OCI-M2 (cell line): Measurements from ENCODE around the gene PIK3R3.

ENCODE experiments used
- DNase-seq: peaks from one replicate; lab custom pipeline; 2025; ENCODE audit not compliant: unreplicated experiment; lab: John Stamatoyannopoulos, UW

PIK3R3 gene

DNA sequence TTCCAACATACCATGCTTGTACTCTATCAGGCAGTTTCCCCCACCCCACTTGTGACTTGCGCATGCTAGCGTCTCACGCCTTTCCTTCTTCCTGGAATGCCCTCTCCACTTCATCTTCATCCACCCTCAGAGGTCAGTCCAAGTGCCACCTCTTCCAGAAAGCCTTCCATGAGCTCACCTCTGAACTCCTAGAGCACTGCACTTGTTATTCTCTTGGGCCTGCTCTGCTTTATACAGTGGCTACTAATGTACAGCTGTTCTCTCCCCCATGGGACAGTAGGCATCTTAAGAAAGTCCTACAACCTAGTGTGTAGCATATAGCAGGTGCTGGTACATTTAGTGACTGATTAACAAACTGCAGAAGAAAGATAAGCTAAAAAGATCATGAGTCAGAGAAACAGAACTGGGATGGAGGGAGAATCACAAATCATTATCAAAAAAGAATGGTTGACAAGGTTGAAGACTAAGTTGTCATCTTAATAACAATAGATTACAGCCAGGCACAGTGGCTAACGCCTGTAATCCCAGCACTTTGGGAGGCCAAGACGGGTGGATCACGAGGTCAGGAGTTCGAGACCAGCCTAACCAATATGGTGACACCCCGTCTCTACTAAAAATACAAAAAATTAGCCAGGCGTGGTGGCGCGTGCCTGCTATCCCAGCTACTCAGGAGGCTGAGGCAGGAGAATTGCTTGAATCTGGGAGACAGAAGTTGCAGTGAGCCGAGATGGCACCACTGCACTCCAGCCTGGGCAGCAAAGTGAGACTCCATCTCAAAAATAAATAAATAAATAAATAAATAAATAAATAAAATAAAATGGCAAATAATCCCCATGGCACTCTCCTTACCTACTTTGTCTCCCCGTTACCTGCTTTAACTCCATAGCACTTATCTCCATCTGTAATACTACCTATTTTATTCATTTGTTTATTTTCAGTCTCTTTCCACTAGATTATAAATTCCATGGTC is 26.2 kb upstream of the PIK3R3 start:
- no peak for DNase-seq

DNA sequence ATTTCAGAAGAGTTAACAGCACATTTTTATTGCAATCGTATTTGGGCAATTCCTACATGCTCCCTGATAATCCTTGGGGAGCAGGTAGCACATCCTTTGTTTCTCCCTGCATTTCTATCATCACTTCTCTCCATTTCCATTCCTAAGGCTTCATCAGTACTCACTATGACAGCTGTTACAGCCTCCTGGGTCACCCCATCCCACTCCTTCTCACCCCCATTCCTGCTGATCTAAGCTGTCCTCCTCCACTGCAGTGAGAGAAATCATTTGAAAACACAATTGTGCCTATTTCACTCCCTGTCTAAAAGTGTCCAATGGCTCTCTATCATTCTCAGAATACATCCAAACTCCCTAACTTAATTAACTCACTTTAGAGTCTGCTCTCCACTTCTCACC is 25.5 kb upstream of the PIK3R3 start:
- no peak for DNase-seq

DNA sequence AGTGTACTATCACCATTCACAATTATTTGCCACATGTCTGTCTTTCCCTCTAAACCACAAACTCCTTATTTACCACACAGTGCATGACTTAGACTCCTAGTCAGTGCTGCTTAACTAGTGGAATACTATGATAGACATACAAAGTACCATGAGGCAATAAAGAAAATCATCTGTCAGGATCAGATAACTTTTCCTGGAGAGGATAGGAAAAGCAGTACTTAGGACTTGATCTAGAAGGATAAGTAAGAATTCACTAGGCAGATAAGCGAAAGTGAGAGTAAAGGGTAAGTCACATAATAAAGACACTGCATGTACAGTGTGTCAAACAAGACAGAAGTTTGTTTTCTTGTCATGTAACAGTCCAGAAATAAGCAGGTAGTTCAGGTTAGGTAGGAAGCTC is 21.3 kb upstream of the PIK3R3 start:
- DNase-seq: no peak

DNA sequence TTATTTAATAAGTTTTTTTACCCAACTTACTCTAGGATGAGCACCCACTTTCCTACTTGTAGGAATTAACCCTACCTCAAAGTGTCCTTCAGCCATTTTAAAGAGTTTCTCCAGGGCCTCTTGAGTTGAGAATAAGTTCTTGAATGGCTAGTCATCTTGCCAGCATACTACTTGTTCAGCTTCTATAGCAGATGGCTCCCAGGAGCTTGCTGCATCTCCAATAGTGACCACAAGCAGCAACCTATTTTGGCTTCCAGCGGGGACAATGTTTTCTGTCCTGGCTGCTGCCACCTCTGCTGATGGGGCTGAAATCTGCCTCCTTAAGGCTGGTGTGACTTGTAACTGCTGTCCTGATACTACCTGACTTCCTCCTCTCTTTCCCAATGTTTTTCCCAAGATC is 20.8 kb upstream of the PIK3R3 start:
- DNase-seq: no peak

DNA sequence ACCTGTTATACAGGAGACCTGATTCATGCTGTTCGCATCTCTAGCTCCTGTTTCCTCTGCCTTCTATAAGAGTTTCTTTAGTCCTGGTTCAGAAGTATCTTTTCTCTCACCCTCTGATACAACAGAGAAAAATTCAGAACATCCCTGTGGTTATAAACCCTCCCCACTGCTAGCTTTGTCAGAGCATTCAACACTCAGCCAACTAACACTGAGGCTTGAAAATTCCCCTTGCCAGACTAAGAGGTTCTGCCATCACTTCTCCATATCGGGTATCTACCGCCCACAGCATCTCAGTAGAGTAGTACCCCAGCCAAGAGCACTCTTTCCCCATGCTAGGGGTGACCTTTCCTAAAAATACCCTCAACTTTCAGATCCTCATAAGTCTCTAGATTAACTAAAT is 19.6 kb upstream of the PIK3R3 start:
- DNase-seq: no peak

DNA sequence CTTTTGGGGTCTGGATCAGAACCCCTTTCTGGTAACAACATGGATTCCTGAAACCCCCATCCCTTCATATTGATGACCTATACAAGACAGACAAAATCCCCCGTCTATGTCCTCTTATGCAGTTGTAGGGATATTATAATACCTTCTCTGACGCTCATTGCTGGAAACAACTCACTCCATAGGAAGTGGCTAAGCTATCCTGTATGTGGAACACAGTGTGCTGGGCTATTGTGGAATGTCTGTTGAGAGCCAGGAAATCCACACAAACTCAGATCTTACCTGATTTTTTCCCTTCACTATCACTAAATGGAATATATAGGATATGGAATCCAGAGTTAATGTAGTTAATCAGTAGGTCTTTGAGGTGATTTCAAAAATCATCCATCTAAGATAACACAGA is 17.7 kb upstream of the PIK3R3 start:
- DNase-seq: no peak

DNA sequence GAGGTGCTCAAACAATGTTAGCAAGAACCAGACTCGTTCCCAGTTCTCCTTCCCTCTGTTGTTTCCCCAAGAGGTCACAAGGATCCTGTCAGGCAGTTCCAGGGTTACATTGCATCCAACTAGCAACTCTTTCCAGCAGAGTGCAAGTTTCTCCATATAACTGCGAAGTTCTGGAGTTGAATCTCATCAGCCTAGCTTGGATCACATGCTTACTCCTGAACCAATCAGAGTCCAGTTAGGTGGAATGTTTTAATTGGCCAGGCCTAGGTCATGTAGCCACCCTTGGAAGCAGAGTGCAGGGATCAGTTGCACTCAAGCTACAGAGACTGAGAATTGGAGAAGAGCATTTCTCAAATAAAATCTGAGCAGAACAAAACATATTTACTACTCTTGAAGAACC is 15.9 kb upstream of the PIK3R3 start:
- no peak for DNase-seq

DNA sequence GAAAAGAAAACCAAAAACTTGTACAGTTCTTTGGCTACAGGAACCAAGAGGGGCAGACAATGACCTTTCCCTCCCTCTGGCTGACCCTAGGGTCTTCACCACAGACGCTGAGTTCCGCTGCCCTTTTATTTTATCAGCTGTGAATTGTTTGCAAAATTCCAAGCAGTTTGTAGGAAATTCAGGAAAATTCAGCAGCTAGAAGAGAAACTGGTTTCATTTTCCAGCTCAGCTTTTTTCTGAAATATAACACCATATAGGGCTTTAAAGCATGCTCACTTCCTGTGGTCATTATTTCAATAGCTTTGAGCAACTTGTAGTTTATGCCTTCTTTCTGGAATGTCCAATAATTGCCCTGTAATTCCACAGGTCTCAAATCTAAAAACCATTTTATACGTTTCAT is 5.5 kb upstream of the PIK3R3 start:
- DNase-seq: no peak

DNA sequence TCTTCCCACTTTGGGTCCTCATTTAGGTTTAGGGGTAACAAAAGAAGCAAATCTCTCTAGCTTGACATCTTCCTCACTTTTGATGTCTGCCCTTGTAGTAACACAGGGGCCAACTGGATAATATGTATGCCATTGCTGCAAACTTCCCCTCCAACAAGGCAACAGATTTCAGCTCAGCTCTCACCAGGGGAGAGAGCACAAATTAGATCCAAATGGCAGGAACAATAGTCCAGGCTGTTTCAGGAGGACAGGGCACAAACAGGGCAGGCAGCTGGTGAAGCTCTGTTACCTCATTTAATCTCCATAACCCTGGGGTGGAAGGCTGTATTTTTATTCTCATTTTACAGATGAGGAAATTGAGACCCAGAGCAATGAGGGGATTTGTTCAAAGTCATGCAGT is 4.3 kb upstream of the PIK3R3 start:
- no peak for DNase-seq

DNA sequence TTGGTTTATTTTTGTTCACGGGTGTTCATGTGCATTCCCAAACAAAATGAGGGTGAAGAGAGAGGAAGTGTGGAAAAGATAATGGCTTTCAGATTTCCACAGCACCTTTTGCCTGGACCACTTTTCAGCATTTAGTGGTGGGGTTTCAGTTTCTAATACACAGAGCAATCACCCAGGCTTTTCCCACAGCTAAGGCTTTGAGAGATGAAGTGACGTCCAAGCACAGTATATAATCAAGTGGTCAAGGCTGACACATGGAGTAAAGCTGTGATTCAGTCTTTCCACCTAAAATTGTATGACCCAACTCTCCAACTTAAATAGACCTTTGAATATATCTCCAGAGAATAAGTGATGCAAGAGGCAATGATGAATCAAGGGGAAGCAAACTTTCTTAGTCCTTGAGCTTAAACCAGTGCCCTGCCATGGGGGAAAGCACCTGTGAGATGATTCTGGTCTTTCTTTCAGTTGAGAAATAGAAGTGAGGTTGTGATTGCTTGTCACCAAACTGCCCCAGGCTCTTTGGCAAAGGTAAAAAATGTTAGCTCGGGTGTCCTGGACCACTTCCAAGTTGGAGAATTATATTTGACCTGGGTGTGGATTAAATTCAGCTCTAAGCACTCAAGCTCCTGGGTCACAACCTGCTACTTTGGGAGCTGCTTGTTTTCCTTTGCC is 2.4 kb upstream of the PIK3R3 start:
- DNase-seq: no peak

DNA sequence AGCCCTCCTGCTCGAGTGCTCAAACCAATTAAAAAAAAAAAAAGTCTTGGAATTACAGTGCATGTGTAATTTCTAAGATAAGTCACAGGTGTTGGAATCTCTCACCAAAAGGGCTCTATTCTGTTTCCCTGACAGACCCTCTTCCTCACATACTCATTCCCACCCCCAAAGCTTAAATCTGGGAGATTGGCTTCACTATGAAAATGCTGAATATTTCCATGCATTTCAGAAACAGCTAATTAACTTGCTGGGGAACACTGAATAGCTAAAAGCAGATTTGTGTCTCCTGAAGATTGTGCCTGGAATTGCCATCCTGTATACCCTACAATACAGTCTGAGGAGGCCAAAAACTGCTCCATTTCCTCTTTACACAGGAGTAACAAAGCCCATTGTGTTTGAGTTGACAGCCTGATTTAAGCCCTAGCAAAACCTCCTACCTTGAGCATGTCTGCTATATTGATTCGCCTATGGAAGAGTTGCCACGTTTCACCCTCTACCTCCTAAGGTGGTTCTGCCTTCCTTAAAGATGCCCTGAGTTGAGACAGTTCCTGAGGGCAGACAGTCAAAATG is 1.4 kb upstream of the PIK3R3 start:
- no peak for DNase-seq

DNA sequence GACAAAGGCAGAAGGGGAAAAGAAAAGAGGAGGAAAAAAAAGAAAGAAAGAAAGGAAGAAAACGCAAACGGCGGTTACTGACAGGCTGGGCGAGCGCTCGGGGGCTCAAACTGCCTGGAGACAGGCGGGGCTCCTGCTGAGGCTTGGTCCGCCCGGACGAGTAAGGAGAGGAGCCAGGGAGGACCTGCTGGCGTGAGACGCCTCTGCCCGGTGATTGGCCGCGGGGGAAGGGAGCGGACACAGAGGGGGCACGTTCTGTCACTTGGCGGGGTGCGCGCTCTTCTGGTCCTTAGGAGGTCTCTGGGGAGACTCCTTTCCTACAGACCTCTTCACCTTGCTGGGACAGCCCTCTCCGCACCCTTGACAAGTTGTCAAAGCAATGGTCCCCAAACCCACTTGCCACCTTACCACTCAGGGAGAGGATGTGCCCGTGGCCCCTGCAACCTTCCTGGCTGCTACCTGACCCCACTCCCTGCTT is 791 bp upstream of the PIK3R3 start:
- DNase-seq: no peak

DNA sequence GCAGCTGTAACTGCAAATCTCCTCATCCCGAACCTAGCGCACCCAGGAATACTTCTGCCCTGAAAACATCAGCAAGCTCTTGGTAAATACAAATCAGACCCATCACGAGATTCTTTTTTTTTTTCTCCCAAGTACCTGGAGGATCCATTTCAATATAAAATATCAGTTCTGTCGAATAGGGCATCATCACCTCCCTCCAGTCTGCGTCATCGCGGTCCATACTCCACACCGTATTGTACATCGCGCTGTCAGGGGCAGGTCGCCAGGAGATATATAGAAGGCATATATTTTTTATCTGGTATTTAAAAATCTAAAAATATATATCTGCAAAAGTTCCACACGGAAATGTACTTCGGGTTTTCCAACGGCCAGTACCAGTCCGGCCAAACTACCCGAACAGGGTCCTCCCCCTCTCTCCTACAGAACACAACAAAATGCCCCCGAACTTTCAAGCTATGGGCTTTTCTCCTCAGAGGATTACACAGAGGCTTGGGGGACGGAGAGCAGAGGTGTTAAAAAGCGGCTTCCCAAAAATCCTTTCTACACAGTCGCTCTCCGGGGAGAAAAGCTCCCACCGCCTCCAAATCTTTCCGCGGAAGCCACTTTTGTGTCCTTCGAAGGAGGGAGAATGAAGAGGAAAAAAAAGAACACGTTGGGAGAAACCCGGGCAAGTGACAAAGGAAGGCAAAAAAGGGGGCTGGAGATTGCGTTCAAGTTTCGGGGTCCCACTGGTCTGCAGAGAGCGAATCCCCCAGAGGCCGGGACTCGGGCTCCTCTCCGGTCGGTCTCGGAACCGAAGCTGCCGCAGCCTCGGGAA is 509 bp downstream of the PIK3R3 start:
- no peak for DNase-seq

DNA sequence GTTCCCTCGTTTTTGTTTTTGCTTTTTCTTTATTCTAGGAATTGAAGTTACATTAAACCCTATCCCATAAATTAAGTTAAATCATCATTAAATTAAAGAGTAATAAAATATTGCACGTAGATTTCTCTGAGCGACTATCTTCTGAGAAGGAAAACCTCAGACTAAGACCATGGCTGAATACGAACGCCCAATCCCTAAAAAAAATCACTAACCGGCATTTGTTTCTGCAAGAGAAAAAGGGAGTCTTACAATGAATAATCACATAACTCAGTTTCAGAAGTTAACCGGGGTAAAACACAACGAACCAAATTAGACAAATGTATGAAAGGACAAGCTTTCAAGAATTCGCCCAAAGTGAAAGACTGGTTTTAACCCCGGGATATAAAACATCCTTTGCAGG is 1.3 kb downstream of the PIK3R3 start:
- no peak for DNase-seq

DNA sequence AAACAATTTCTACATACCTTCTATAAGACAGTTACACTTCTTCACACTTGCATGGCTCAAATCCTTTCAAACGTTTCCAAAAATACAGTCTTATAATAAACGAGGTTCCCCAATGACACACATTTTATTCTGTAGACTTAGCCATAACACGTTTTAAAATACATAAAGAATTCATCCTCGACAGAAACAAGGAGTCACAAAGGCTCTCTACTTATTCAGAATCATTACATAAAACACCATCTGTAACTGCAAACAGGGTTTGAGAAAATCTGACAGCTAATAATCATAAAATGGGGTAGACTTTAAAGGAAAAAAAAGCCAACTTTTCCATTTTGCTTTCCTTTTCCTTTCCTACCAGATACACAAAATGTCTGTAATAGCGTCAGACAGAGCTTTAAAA is 1.8 kb downstream of the PIK3R3 start:
- DNase-seq: no peak

DNA sequence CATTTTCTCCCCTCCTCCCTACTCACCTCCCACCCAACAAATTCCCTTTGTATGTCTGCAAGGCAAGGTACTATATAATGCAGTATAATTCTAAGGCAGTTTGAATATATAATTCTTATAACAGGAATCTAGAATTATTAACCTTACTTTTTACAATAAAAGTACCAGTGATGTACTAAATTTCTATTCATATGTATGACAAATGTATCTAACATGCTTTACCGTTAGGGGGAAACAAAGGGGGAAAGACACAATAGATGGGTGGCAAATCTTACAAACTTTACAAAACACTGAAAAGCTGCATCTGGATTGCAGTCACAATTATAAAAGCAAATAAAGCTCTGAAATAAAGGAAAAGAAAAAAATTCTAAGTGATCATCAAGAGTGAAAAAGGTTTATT is 2.3 kb downstream of the PIK3R3 start:
- no peak for DNase-seq

DNA sequence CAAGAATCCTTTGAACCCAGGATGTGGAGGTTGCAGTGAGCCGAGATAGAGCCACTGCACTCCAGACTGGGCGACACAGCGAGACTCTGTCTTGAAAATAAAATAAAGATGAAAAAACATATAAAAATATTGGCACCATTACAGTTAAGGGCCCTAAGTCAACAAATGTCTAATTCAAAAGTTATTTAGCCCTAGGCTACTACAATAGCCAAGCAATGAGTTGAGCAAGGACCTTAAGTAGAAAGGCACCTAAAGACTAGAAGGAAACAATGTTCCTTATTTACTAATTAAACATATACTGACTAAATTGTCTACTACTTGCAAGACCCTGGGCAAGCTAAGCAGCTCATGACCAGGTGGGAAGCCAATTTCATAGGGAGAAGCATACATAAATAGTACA is 4.1 kb downstream of the PIK3R3 start:
- no peak for DNase-seq

DNA sequence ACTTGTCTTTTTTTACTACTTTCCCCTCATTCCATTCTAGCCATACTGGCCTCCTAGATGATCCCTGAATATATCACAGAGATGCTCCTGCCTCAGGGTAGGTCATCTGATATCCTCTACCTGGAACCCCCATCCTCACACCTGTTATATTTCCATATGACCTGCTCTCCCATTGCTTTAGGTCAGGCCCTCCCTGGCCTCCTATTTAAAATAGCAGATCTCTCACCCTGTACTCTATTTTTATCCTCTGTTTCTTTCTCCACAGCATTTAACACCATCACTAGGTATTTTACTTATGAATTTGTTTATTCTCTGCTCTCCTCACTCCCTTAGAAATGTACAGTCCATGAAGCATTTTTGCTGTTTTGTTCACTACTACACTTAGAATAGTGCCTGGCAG is 13.6 kb downstream of the PIK3R3 start:
- no peak for DNase-seq

DNA sequence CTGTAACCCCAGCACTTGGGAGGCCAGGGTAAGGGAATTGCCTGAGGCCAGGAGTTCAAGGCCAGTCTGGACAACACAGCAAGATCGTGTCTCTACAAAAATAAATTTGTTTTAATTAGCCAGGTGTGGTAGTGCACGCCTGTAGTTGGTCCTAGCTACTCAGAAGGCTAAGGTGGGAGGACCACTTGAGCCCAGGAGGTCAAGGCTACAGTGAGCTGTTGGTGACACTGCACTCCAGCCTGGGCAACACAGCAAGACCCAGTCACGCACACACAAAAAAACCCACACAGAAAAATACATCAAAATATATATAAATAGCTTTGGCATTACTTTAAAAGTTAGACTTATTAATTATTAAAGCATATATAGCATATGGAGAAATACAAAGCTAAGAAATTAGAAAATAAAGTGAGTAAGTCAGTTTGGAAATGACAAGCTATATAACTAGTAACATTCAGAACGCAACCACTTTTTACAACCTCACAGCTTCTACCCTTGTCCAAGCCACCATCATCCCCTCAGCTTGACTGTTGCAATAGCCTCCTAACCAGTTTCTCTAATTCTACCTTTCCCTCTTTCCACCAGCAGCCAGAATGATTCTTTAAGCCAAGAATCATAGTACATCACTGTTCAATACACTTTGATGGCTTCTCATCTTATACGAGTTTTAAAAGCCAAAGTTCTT is 14.5 kb downstream of the PIK3R3 start:
- no peak for DNase-seq

DNA sequence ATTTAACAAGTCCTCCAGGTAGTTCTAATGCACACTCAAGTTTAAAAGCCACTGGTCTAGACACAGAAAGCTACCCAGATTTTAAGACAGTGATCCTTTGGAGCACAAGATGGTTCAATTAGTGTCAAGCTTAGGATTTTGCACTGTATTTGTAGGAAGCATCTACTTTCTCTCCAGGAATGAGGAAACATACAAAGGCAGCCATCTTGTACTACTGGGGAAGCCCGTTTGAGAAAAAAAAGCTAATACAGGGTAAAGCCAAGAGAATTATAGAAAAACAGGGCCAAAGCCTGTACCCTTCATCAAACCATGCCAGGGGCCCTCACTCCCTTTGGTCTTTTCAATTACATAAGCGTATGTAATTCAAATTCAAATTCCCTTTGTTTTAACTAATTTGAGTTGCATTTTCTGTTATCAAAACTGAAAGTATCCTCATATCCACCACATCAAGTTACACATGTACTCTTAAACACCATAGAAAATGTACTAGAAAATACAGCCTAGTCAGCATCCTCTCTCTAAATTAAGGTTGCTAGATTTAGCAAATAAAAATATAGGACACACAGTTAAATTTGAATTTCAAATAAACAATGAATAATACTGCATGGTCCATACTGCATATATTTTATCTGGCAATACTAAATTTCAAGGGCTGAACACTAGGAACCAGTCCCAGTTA is 17.4 kb downstream of the PIK3R3 start:
- no peak for DNase-seq
